GM19238 (cell line): ENCODE results near the gene PRKAG2.

Experiments used
- DNase-seq: peaks from one replicate; pipeline ENCODE4 v3.0.0; 2011; ENCODE audit warnings: low spot score; ENCODE audit not compliant: insufficient read length

The PRKAG2 gene

DNA sequence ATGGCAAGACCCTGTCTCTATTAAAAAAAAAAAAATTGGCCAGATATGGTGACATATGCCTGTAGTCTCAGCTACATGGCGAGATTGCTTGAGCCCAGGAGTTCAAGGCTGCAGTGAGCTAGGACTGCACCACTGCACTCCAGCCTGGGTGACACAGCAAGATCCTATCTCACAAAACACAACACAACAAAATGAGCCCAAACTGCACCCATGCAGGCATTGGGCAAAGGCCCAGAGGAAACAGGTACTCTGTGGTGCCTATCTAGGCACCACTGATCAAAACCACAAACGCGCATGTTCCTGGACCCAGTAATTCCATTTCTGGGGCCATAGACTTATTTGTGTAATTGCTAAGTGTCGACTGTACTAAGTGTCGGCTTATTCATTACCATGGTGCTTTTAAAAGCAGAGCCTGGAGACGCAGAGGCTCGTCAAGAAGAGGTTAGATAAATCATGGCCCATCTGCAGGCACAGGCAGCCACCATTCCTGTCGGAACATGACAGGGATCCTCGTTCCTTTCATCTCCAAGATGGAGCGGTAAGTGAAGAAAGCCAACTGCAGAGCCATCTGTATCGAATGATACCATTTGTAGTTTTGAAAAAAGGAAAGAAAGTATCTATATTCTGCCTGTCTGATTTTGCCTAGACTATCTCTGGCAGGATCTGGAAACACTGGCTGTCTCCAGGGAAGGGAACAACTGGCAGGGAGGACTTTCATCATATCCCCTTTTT lies 196.9 kb downstream of the PRKAG2 start:
- no peak for DNase-seq

DNA sequence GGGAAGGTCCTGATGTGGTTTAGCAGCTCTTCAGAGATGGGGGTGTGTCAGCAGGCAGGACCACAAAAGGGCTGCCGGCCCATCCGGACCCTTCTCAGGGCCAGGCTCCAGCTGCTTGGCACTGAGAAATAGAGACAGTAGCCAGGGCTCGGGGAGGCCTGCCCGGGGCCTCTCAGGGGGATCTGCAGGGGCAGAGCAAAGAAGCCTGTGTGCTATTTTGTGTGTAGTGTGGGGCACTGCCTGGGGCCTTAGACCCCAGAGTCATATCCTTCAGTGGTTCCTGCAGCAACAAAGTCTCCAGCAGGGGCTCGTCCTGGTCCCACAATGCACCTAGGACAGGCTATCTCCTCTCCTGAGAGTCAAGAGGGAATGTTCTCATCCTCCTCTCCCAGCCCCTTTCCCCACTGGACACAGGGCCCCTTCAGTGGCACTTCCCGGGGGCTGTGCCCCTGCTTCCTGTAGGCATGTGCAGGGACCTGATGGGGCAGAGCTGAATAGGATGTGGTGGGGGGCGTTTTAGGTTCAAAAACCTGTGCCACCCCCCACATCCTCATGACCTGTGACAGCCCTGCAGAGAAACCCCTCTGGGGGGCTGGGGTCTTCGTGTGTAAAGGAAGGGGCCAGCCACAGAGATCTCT lies 197.7 kb downstream of the PRKAG2 start:
- DNase-seq: no peak

DNA sequence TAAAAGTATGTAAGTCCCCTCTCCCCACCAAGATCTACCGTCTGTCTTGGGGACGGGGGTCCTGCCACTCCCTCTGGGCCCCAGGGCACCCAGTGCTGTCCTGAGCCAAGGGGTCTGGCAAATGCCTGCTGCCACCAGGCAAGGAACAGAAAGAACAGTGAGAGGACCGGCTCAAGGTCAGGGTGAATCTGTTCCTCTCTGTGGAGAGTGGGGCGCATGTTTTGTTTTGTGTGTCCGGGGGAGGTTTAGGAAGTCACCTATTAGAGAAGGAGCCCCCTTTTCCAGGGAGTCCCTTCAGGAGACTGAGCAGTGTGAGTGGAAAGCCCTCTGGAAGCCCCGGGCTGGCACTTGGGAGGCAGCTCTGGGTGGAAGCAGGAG lies 198.7 kb downstream of the PRKAG2 start:
- DNase-seq: no peak

DNA sequence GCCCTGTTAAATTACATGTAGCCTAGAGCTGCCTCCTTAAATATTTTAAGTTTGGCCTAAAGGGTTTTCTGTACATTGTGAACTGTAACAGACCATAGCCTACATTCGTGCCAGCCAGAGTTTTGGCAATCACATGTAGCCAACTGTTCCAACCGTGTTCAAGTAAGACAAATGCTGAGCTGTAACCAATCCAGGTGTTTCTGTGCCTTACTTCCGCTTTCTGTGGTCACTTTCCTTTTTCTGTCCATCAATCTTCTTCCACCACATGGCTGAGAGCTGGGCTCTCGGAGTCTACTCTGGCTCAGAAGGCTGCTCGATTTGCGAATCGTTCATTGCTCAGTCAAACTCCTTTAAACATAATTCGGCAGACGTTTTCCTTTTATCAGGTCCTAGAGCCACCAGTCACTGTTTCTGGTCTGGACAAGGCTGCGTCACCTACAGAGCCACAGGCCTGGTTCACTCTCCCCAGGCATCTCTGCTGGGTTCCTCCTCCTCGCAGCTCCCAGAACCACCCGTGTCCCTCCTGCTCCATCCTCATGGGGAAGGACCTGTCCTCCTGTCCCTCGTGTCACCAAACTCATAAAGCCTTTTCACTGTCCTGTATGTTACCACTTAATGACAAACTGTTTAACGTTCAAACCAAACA lies 199.2 kb downstream of the PRKAG2 start:
- no peak for DNase-seq

DNA sequence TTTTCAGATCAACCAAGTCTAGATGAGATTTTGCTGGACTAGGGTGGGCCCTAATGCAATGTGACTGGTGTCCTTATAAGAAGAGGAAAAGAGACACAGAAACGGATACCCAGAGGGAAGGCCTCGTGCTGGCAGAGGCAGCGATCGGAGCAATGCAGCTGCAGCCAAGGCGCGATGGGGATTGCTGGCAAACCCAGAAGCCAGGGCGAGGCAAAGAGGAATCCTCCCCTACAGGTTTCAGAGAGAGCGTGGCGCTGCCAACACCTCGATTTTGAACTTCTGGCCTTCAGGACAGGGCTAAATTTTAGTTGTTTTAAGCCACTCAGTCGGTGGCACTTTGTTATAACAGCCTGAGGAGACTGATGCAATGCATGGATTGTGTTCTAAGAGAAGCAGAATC lies 200.2 kb downstream of the PRKAG2 start:
- DNase-seq: no peak

DNA sequence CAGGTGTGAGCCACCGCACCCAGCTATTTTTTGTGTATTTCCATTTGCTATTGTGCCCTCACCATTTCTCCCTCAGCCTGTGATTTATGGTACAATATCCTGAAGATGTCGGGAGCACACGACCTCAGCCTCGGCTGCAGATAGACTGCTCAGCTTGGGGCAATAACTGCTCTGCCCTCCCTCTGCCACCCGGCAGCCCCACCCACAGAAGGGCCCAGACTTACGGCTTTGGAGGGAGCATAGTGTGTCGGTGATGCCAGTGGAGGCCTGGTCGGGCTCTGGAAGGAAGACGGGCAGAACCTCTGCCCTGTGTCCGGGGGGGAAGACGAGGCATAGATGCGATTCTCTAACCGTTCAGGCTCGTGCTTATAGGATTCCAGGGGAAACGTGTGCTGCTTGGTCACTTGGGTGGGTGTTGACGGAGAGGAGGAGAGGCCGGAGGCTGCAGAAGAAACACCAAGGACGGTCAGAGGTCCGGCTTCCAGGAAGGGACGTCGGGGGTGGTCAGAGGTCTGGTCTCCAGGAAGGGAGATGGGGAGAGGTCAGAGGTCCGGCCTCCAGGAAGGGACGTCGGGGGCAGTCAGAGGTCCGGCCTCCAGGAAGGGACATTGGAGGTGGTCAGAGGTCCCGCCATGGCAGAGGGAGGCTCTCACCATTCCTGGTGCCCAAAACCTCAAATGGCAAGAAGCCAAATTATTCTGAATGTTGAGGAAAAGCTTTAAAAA lies 201.6 kb downstream of the PRKAG2 start:
- DNase-seq: no peak

DNA sequence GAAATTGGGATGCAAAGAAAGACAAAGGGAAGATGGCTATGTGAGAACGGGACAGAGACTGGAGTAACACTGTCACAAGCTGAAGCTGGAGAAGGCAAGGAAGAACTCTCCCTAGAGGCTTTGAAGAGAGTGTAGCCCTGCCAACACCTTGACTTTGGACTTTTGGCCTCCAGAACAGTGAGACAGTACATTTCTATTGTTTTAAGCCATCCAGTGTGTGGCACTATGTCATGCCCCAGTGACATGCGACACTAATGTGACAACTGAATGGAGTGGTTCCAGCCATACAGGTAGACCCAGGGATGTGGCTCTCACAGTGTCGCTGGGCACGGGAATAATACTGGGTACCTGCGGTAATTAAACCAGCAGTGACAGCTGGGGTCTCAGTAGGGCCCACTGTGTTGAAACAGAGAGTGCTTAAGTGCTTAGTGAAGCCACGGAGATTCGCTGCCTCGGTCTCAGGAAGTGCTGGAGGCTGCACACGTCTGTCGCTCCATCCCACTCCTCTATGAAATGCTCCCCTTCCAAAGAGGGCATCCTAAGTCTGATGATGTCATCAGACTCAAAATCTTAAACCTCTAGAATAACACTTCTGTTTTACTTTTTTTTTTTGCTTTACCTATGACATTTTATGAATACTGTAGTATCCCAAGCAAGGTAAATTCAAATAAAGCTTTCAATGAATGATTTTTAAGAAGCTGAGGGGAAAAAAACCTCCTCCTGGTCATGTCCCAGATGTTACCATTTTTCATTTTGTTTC lies 202.6 kb downstream of the PRKAG2 start:
- no peak for DNase-seq

DNA sequence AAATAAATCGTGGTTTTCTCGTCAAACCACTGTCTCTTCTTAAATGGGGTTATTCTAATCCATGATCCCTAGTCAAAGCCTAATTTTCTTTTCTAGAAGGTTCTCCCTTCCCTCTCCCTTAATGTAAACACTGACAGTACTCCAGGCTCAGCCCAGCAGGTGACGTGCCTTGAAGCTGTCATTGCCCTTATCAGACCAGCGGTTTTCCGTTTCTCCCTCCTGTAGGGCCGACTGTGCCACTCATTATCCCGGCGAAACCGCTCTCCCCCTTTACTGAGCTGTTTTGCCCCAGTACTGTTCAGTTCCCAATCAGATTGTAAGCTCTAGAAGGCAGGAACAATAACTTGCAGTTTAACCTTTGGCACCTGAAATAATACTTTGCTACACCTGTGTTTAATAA lies 203.7 kb downstream of the PRKAG2 start:
- DNase-seq: no peak

DNA sequence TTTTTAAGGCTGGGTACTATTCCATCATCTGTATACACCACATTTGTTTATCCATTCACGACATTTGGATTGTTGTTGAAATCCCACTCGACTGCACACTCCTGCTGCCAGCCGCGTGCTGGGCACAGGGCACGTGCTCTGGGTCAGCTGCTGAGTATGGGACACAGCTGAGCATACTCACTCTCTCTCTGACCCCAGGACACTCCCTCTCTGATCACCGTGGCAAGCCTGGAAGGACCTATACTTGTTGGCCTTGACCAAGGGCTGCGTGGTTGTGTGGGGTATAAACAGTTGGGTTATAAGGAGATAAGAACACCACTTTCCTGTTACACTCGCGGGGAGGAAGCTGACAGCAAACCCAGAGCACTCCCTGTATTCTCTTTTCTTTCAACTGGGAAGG lies 204.2 kb downstream of the PRKAG2 start:
- no peak for DNase-seq

DNA sequence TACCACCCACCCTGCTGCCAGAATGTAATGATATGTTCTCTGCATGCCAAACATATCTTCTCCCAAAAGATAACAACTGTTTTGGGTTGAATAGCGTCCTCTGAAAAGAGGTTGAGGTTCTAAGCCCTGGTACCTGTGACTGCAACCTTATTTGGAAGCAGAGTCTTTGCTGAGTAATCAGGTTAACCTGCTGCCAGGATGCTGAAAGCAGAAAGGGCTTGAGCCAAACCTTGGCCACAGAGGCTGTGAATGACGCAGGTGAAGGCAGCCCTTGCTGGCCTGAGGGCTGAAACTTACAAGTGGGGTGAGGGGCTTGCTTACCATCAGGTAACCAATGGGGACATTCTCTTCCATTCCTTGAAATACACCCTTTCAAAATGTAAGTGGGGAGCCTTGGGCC lies 205.4 kb downstream of the PRKAG2 start:
- no peak for DNase-seq

DNA sequence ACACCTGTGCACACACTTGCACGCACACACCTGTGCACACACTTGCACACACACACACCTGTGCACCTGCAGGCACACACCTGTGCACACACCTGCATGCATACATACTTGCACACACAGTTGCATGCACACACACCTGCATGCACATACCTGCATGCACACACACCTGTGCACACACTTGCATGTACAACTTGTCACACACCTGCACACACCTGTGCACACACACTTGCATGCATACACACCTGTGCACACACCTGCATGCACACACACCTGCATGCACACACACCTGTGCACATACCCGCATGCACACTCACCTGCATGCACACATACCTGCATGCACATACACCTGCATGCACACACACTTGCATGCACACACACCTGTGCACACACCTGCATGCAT lies 207.2 kb downstream of the PRKAG2 start:
- no peak for DNase-seq

DNA sequence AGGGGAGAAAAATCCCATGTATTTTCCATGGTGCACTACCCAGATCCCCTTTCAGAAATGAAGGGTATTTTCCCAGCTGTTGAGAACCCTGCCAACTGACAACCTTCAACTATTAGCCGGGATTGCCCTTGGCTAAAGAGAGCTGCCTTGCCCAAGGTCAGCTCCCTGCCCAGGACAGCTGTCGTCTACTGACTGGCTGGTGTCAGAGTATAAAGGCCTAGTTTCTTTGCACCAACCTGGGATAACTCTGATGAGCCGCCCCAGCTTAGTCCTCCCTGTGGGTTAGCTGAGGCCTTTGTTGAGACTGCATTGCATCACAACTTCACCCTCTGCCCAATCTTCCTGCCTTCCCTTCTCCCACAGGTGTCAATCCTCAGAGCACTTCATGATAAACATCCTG lies 210.0 kb downstream of the PRKAG2 start:
- no peak for DNase-seq

DNA sequence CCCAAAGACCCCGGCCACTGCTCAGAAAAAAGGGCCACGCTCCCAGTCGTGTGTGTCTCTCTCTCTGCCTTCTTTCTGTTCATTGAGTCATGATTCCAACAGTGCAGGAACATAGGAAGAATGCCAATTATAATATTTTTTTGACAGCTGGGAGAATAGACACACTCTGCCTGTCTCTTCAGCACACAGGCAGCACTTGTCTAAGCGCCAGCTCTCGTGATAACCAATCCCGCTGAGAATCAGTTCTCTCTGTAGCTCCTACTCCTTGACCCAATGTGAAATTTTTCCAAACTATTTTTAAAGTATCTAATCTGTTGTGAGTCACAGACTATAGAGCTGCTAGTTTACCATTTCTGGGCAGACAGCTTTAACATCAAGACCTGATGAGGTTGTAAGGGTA lies 211.5 kb downstream of the PRKAG2 start:
- no peak for DNase-seq

DNA sequence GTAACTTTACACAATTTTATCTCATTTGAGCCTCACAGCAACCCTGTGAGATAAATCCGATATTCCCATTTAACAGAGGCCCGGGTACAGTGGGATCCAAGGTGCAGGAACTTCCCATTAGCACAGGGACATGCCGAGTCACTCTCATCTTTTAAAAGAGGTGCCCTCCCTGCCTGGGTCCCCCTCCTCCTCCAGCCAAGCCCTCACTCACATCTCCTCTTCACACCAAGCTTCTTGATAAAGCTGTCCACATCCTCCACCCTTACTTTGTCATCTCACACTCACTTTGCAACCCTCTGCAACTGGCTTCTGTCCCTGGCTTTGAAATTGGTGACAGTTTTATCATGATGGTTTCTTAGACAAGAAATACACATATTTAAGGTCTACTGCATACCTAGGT lies 212.6 kb downstream of the PRKAG2 start:
- DNase-seq: no peak

DNA sequence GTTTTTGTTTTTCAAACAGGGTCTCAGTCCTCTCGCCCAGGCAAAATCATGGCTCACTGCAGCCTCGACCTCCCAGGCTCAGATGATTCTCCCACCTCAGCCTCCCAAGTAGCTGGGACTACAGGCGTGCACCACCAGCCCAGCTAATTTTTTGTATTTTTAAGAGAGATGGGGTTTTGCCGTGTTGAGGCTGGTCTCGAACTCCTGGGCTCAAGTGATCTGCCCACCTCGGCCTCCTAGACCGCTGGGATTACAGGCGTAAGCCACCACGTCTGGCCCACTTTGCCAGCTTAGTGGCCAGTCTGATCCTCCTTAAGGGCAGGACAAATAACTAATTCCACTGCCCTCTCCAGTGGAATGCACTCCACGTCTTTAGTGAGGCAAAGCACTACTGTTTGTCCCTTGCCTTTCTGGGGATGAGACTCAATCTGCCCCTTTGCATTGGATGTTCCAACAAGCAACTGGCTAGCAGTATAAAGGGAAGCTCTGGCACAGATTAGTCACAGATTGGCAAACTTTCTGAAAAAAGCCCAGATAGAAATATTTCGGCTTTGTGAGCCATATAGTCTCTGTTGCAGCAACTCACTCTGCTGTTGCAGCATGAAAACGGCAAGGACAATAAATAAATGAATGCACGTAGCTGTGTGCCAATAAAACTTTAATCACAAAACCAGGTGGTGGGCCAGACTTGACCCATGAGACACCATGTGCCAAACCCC lies 213.4 kb downstream of the PRKAG2 start:
- DNase-seq: no peak

DNA sequence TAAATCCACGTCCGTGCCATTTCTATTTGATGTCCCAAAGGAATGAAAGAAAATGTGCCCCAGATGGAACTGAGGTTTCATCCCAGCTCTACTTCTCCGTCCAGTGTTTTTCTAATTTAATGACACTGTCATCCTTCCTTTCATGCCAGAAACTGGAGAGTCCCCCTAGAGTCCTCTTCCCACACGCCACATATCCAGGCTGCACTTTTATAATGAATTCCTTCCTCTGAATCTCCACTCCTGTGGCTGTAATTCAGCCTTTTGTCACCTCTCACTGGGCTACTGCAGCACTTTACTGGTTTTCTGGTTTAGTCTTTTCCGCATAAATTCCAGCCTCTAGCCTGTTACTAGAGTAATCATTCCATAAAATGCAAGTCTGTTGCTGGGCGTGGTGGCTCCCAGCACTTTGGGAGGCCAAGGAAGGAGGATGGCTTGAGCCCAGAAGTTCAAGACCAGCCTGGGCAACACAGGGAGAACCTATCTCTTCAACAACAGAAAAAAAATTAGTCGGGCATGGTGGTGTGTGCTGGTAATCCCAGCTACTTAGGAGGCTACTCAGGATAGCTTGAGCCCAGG lies 214.6 kb downstream of the PRKAG2 start:
- no peak for DNase-seq

DNA sequence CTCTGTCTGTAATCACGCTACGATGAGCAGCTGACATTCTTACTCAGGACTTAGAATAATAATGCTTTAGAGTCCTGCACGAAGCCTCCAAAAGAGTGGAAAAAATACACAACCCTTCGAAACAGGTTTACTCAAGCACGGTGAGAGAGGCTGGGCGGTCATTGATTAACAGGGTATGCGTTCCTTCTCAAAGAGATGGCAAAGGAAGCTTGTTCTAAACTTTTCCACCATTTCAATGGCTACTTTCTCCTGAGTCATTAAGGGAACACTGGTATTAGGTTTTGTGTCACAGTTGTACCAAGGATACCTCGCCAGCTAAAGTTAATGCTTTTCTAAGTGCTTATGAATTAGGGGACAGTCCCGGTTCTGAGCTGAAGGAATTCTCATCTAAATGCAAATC lies 215.3 kb downstream of the PRKAG2 start:
- DNase-seq: no peak

DNA sequence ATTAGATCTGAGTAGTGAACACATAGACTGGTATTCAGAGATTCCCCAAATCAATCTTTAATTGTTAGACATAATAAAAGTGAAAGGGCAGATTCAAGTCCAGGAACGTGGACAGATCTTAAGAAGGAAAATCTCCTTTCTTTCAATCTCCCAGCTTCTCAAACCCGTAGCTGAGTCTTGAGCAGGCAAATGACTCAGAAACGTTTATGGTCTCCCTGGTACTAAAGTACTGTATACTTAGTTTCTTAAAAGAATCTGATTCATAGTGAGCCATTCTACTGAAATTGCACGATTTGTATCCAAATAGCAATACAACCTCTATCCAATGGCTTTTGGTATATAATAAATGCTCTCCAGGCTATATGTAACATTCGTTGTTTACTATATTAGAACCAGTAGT lies 216.8 kb downstream of the PRKAG2 start:
- no peak for DNase-seq

DNA sequence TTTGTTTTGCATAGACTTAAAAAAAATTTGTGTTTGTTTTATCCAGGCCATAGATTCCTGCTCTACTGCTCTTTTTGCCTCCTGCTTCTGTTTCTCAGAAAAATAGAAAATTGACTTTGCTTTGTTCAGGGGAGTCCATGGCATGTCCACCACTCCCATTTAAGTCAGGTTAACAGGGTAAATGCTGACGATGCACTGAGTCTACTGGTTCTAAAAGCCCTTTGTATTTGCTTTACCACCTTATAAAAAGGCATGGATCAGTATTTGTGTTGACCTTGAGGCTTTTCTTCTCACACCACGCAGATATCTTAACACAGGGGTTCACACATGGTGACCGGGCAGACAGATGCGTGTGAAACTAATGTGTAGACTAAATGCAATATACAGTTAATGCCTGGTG lies 217.7 kb downstream of the PRKAG2 start:
- DNase-seq: no peak

DNA sequence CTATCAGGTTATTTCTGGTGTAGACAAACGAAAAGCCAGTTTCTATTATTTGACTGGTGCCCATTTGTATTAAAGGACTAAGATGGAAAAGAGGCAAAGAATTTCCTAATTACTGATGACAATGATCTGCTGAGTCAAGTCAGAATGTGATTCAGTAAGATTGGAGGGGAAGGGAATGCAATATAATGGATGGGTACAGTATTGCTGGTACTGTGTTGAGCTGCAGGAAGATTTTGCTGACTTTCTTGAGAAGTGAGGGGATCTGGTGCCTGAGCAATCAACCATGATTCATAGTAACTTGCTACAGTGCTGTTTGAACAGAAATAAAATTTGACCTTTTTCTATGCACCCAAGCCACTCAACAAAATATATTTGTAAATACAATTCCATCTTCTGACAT lies 218.1 kb downstream of the PRKAG2 start:
- no peak for DNase-seq

DNA sequence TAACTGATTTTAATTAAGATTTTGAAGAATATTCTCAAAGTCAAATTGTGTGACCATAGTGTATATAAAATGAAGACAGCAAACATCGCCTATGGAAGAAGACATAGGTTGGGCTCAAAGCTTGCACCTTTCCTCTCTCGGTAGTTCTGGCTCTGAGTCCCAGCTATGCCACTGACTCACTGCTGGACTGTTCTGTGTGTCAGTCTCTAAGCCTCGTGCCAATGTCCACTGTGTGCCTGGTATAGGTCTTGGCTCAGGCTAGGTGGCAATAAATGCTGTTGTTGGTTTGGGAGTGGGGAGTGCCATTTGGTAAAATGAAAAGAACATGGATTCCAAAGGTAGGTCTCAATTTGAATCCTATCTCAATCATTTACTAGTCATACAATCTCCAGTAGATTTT lies 219.7 kb downstream of the PRKAG2 start:
- no peak for DNase-seq
